ENCODE measurements around the gene GAL3ST1. TPM values are rescaled to one million over a fixed set of nuclear protein-coding genes. Genes with fewer than 3 reads are reported as not detected.
A peak's percentile ranks its signal among the peaks of the same experiment; 100 is the strongest.
"Not testable (repeated sequence)": the region's sequence is repeated elsewhere in the genome, so short reads cannot be mapped to it uniquely, and the experiment has no call there.

The GAL3ST1 gene
- total RNA-seq, 1 donor = not detected

GRCh38 chr22:30565341-30565740 lies 9.1 kb downstream of the GAL3ST1 start:
- DNase-seq (ENCODE audit: low read depth) = peak; percentile 57
- no peak for TF ChIP-seq CTCF (IDR thresholded peaks at IDR 0.05; ENCODE audit: insufficient read depth, low read depth, low read length)
- H3K4me3 ChIP-seq (ENCODE audit: low read depth, low read length) = no peak overlapping the region

- no peak for TF ChIP-seq CTCF (IDR thresholded peaks at IDR 0.05; ENCODE audit: insufficient read depth, low read depth, low read length)
- H3K4me3 ChIP-seq (ENCODE audit: low read depth, low read length) = no peak overlapping the region
- no peak for DNase-seq (ENCODE audit: low read depth)
Measured at GRCh38 chr22:30564761-30565119, 9.7 kb downstream of the GAL3ST1 start.

GRCh38 chr22:30564045-30564760 lies 10.3 kb downstream of the GAL3ST1 start:
- no peak for DNase-seq (ENCODE audit: low read depth)
- no peak overlapping the region for H3K4me3 ChIP-seq (ENCODE audit: low read depth, low read length)
- no peak for TF ChIP-seq CTCF (IDR thresholded peaks at IDR 0.05; ENCODE audit: insufficient read depth, low read depth, low read length)

GRCh38 chr22:30562366-30562765 lies 12.1 kb downstream of the GAL3ST1 start:
- H3K4me3 ChIP-seq (ENCODE audit: low read depth, low read length) = no peak overlapping the region
- DNase-seq (ENCODE audit: low read depth) = no peak
- no peak for TF ChIP-seq CTCF (IDR thresholded peaks at IDR 0.05; ENCODE audit: insufficient read depth, low read depth, low read length)

GRCh38 chr22:30561402-30562189 lies 12.9 kb downstream of the GAL3ST1 start:
- H3K4me3 ChIP-seq (ENCODE audit: low read depth, low read length) = no peak overlapping the region
- no peak for TF ChIP-seq CTCF (IDR thresholded peaks at IDR 0.05; ENCODE audit: insufficient read depth, low read depth, low read length)
- DNase-seq (ENCODE audit: low read depth) = no peak

- TF ChIP-seq CTCF (IDR thresholded peaks at IDR 0.05; ENCODE audit: insufficient read depth, low read depth, low read length) = peak; percentile 24
- DNase-seq (ENCODE audit: low read depth); H3K4me3 ChIP-seq (ENCODE audit: low read depth, low read length): not testable (repeated sequence)
Measured at GRCh38 chr22:30560643-30561202, 13.7 kb downstream of the GAL3ST1 start.

All from fibroblast of villous mesenchyme (primary cell).